GM10266 (cell line): ENCODE measurements around the gene CCDC192.

ENCODE experiments used
- DNase-seq: peaks from one replicate; pipeline ENCODE4 v3.0.0; 2012; ENCODE audit errors: extremely low spot score
- CTCF ChIP-seq: IDR thresholded peaks from 2 replicates; pipeline ENCODE4 v1.5.1; 2012; ENCODE audit warnings: mild to moderate bottlenecking, low read depth; ENCODE audit not compliant: control insufficient read depth, insufficient read depth; ENCODE audit errors: missing control alignments

Gene CCDC192

GRCh38 chr5:127871503-127872153 is 168.4 kb downstream of the CCDC192 start:
- no peak for DNase-seq
- no peak for TF ChIP-seq CTCF

- no peak for TF ChIP-seq CTCF
- DNase-seq: no peak
Observed at GRCh38 chr5:127872494-127872893, 169.3 kb downstream of the CCDC192 start.

GRCh38 chr5:127875235-127876021 is 172.2 kb downstream of the CCDC192 start:
- DNase-seq: peak; percentile 44
- TF ChIP-seq CTCF: peak; percentile 55

- DNase-seq: no peak
- no peak for TF ChIP-seq CTCF
Observed at GRCh38 chr5:127876384-127876783, 173.2 kb downstream of the CCDC192 start.

- TF ChIP-seq CTCF: peak; percentile 56
- peak; percentile 33 for DNase-seq
Observed at GRCh38 chr5:127878174-127878750, 175.1 kb downstream of the CCDC192 start.

DNA sequence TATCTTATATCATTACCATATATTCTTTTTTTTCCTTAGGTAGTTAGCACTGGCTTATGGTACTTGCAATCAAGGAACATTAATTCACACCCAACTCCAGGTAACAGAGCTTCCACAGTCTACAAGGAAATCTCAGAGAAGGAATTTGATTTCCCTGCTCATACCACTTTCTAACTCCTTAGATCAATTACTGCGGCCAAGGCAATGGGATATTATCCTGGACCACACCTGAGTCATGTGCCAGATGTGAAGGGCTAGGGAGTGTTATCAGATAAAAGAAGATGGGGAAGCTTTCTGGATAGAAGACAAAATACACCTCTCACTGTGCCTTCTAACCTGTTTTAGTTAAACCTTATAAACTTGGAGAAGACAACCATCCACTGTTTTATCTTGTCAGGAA is 181.2 kb downstream of the CCDC192 start:
- DNase-seq: no peak
- no peak for TF ChIP-seq CTCF

GRCh38 chr5:127885176-127885575 is 182.0 kb downstream of the CCDC192 start:
- no peak for DNase-seq

More at GRCh38 chr5:127885176-127885575, 182.0 kb downstream of the CCDC192 start:
- TF ChIP-seq CTCF: no peak
